ENCODE data around the gene JMJD1C. TPM values are rescaled to one million over a fixed set of nuclear protein-coding genes. Genes with fewer than 3 reads are reported as not detected.

The JMJD1C gene
- total RNA-seq, 1 donor from 2014 or later, result 79.0 TPM

DNA sequence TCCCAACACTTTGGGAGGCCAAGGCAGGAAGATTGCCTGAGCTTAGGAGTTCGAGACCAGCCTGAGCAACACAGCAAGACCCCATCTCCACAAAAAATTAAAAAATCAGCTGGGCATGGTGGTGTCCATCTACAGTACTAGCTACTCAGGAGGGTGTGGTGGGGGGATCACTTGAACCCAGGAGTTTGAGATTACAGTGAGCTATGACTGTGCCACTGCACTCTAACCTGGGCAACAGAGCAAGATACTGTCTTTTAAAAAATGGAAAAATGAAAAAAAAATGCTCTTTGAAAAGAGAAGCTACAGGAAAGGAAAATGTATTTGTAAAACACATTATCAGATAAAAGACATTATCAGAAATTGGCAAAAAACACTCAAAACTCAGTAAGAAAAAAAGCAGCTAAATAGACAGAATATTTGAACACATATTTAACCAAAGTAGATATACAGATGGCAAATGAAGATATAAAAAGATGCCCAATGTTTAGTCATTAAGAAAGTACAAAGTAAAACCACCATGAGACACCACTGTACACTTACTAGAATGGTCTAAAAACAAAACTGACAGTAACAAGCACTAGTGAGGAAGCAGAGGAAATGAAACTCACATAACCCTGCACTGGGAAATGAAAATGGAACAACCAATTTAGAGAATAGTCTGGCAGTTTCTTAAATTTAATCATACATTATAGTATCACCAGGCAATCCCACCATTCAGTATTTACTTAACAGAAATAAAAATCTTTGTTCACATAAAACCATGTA, 292.1 kb downstream of the JMJD1C start:
- no peak for DNase-seq (ENCODE audit: low spot score)

DNA sequence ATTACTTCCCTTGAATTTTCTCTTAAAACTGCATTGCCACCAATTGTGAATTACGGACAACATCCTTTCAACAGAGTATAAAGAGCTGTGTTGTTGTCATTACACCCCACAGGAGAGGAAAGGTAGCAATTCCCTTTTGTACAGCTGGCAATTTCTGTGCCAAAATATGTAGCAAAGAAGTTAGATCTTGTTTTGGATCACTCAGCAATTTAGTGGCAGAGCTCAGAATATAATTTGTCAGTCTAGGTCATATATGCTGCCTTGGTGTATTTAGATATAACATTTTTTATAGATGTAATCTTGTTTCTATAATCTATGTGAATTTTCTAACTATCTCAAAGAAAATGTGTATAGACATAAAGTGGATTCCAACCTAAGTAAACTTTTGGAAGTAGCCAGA, 293.9 kb downstream of the JMJD1C start:
- DNase-seq (ENCODE audit: low spot score), result no peak

DNA sequence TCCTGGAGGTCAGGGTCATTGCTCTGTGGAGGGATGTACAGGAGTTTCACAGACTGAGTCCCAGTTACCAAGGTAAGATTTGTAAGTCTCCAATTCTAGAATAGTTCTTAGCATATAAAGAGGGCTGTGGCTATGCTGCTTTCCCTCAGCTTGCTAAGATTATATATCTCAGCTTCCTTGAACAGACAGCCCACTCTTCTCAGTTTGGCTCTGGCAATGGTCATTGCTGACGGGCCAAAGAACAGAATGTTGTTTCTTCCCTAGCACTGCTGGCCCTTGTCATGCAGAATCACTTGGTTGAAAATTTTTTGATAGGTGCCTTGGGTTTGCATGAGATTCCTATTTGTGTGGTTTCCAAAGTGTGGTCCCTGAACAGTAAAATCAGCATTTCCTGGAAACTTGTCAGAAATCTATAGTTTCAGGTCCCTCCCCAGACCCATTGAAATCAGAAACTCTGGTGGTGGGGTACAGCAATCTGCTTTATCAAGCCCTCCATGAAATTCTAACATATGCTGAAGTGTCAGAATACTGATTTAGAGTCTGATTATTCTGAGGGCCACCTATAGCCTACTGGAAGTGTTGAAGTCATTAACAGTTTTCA, 294.4 kb downstream of the JMJD1C start:
- no peak for DNase-seq (ENCODE audit: low spot score)

DNA sequence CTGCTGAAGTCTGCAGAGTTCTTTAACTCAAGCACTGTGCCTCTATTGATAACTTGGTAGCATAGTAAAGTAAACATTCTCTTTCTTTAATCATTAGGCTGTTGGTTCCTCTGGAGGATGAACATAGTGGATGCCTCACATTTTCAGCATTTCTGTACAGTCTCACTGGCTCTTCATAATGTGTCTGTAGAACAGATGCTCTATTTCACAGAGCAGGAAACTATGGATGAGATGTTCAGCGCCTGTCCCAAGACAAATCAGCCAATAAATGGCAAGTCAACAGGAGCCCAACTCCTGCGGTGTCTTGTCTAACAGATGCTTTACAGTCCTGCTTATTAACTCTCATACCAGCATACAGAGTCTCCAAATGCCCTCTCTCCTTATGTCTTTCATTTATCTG, 296.2 kb downstream of the JMJD1C start:
- DNase-seq (ENCODE audit: low spot score), result no peak

DNA sequence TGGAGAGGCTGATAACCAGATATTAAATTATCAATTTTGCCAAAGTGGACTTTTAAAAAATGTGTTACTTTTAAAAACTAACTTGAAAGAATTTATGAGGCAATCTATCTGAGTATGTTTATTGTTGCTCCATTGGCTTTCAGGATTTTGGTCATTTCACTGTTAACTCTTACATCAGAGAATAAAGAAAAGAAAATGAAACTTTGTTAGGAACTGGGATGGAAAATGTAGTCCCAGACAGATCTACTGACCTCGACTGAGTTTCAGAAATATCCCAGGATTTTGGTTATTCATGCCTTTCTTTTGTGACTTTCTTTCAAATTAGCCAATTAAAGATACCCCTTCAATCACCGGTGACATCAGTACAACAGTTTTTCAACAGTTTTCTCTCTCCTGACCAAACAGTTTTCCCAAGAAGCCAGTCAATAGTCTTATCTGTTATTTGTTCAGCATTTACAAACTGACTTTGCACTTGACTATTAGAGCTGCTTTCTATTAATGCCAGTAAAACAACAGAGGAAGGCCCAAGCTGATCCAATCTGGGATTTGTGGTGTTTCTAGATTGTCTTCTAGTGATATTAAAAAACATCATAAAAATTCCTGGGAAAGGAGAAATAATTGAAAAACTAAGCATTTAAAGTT, 296.8 kb downstream of the JMJD1C start:
- DNase-seq (ENCODE audit: low spot score), result no peak

DNA sequence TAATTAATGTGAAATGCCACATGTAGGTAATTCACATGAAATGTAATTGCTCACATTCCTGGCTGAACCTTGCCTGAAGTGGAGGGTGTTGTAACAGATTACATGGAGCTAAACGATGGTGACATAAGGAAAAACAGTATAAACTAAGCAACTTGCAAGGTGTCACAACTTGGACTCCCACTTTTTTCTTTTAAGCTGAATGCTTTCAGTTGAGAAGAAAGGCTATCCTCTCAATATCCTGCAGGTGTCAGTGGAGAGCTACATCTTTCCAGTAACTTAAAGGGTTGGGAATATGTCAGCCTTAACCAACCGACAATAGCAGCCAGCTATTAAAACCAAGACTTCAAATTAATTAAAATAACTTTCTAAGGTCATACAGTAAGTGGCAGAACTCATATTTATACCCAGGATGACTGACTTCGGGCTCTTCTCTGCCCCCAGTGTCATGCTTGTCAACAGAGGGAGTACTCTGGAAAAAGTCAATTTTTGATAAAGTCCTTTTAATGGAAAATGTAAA, 299.0 kb downstream of the JMJD1C start:
- peak; percentile 24 for DNase-seq (ENCODE audit: low spot score)

DNA sequence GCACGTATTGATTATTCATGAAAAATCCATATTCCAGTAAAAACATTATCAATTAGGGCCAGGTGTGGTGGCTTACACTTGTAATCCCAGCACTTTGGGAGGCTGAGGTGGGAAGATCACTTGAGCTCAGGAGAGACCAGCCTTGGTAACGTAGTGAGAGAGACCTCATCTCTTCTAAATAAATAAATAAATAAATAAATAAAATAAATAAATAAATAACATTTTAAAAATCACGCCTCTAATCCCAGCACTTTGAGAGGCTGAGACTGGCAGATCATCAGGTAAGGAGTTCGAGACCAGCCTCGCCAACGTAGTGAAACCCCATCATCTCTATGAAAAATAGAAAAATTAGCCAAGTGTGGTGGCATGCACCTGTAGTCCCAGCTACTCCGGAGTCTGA, 300.5 kb downstream of the JMJD1C start:
- DNase-seq (ENCODE audit: low spot score), result no peak

DNA sequence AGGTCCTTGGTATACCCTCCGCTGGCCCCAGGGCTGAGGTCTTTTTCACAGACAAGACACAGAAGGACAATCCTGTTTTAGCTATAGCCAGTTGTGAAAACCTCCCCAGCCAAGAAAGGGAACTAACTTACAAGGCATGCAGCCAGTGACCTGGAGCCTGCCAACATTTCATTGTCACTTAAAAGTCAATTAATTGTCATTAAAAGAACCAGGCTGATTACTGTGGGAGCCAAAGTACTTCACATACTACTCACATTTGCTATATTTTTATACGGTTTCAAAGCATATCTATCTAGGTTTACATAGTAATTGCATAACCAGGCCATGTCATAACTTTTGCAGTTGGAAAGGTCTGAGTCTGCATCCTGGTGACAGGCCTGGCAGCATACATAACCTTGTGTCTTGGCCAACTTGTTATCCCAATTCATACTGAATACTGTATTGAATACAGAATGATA, 301.6 kb downstream of the JMJD1C start:
- no peak for DNase-seq (ENCODE audit: low spot score)

DNA sequence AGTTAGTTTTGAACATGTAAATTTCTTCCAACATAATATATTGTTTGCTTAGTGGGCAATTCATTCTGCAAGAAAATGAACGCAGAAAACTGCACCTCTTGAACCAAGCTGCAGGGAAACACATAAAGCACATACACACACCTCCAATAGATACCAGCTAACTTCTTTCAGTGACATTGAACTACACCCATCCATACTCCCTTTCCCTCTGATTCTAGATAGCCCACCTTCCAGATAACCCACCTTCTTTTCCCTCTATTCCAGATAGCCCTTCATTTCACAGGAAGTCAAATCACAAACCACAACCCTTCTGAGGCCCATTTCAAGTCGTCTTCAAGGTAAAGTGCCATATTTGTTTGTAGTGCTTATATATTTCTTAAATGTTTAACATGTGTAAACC, 304.2 kb downstream of the JMJD1C start:
- no peak for DNase-seq (ENCODE audit: low spot score)

DNA sequence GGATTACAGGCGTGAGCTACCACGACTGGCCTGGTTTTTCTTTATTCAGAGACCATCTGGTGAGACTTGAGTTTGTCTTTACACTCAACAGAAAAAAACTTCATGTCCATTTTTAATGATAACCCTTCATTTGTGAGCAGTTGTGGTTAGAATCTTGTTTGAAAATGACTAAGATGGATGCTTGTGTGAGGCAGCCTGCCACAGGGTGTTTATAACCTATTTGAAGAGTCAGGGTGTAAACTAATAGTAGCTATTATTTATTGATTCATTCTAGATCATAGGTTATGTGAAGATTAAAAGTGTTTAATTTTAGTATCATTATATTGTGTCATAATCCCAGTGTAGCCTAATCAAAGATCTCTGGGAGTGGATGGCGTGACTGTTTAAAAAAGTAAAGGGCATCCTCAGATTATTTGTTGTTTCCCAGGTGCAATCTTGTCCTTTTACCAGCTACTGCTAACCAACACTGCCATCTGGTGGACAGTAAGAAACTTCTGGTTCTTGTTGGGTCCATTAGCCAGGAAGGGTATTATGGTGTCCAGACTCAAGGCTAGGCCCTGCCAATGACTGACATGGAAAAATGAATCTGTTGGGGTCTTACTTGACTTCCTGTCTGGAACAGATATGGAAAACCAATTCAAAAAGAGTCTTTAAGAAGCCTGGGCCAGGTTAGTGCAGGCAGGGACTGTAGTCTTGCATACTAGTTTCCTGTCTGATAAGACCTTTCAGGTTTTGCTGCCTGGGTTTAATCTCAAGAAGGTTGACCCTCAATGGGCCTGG, 307.7 kb downstream of the JMJD1C start:
- DNase-seq (ENCODE audit: low spot score), result no peak

DNA sequence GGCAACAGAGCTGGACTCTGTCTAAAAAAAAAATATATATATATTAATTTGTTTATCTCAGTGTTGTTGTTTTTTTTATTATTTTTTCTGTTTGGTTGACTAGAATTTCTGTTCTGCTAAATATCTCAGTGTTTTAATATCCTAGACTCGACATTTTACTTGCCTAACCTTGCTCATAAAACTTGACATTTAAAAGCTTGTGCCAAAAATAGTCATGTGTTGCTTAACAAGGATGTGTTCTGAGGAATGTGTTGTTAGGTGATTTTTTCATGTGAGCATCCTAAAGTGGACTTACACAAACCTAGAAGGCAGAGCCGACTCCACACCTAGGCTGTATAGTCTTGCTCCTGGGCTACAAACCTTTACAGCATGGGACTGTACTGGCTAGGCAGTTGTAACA, 309.5 kb downstream of the JMJD1C start:
- DNase-seq (ENCODE audit: low spot score), result no peak

DNA sequence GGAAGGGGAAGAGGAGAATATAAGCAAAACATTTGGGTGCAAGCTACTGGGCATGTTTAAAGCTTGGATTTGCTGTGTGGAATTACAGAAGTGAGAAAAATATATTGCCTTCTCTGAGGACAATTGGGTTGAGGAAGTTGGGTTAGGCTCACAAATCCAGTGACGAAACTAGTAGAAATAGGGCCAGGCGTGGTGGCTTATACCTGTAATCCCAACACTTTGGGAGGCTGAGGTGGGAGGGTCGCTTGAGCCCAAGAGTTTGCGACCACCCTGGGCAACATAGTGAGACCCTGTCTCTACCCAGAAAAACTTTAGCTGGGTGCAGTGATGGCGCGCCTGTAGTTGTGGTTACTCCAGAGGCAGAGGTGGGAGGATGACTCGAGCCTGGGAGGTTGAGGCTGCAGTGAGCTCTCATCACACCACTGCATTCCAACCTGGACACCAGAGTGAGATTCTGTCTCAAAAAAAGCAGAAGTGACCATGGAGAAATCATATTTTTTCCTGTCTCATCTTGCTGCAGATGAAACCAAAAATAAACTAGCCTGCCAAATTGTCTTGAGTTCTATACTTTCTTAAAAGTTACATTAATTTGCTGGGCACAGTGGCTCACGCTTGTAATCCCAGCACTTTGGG, 310.3 kb downstream of the JMJD1C start:
- no peak for DNase-seq (ENCODE audit: low spot score)

DNA sequence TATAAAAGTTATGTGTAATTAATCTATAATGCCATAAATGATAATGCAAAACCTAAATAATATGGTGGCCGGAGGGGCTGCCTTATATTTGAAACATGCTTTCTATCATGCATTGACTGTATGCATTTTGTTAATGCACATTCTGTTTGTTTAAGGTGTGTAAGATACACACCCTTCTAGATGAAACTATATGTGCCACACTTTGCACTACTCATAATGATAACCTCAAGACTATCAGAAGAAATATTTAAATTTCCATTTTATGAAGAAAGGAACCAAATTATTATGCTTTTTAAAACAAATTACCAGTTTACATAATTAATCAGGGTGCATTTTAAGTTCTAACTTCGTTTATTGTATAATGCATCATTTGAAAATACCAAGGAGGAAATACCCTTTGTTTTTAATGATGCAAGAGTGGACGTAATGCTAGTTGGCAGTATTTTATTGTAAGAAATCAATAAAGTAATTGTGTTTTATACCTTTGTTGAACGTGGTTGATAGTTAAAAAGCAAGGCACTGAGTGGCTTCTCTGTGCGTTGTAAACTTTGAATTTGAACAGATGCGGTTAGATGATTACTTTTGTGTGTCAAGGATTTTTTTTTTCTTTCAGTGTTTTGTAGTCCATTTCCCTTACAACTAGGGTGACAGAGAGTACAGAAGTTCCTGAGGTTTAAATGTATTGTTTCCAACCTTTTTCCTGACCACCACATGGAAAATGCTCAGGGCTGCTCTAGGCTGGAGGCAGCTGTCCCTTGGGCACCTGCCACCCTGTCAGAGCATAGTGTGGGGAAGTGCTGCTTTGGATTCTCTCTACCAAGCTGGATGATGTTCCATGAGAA, 311.0 kb downstream of the JMJD1C start:
- no peak for DNase-seq (ENCODE audit: low spot score)

DNA sequence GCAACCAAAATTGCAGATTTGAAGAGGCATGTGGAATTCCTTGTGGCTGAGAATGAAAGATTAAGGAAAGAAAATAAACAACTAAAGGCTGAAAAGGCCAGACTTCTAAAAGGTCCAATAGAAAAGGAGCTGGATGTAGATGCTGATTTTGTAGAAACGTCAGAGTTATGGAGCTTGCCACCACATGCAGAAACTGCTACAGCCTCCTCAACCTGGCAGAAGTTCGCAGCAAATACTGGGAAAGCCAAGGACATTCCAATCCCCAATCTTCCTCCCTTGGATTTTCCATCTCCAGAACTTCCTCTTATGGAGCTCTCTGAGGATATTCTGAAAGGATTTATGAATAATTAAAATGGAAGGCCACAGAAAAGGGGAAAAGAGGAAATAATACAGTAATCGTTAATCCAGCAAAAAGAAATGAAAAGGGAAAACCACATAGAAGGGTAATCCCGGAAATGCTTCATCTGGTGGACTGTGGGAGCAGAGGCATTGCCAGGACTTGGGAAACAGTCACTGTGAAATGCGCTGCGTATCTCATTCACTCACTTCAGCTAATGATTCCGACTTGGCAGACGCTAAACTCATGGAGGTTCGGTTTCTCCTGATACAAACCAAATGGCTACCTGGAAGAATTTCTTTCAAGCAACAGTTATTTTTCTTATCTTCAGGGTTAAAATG, 311.8 kb downstream of the JMJD1C start:
- peak; percentile 32 for DNase-seq (ENCODE audit: low spot score)

DNA sequence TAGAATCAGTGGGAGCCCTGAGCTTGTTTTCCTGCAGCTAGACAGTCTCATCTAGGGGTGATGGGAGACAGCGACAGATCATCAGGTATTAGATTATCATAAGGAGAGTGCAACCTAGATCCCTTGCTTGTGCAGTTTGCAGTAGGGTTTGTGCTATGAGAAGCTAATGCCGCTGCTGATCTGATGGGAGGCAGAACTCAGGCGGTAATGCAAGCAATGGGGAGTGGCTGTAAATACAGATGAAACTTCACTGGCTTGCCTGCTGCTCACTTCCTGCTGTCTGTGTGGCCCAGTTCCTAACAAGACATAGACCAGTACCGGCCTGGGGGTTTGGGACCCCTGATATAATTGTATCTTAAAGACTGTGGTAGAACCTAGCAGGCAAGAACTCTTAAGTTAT, 315.0 kb downstream of the JMJD1C start:
- DNase-seq (ENCODE audit: low spot score), result no peak

DNA sequence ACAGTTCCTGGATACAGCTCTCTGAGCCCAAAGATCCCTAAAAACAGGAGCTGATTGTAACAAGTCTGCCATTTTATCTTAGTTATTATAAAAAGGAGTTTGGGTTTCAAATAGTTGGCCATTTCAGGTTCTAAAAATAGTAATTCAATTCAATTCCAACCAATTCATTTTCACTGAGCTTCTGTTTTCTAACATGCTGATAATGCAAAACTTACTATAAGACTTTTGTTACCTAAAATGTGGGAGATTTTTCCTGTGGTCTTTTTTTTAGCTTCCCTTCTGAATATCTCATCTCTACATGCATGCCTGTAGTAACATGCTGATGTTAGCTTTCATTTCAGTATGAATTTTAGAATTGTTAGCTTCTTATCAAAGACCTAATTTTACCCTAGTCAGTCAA, 319.3 kb downstream of the JMJD1C start:
- DNase-seq (ENCODE audit: low spot score), result no peak

DNA sequence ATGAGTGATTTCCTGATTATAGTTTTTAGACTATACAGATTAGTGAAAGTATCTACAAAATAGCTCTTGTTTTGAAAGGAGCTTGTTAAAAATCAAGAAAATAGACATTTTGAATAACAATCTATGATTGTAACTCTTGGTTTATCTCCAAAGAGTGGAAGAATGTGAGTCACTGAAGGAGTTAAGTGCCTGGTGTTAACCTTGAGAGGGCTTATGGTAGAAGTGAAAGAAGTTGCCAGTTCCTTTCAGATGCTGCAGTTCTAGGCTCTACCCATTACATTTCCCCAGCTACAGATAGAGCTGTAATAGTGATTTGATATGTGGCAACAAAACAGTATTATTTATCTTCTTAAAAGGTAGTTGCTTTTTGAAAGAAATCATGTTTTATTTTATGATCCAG, 320.0 kb downstream of the JMJD1C start:
- no peak for DNase-seq (ENCODE audit: low spot score)

DNA sequence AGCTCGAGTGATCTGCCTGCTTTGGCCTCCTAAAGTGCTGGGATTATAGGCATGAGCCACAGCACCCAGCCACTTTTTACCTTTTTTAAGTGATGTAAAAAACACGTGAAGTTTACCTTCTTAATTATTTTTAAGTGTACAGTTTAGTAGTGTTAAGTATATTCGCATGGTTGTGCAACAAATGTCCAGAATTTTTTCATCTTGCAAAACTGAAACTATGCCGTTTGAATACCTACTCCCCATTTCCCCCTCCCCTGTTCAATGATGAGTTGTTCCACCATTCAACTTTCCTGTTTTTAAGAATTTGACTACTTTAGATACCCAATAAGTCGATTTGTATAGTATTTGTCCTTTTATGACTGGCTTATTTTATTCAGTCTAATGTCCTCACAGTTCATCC, 321.8 kb downstream of the JMJD1C start:
- DNase-seq (ENCODE audit: low spot score), result no peak

DNA sequence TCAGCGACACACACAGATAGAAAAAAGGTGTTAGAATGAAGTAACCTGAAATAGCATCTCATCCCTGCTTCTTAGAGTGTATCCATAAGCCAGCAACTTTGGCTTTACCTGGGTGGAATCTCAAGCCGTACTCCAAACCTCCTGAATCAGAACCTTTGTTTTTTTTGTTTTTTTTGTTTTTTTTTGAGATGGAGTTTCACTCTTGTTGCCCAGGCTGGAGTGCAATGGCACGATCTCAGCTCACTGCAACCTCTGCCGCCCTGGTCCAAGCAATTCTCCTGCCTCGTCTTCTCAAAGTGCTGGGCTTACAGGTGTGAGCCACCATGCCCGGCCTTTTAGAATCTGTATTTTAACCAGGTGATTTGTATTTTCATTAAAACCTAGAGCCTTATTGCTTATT, 323.6 kb downstream of the JMJD1C start:
- DNase-seq (ENCODE audit: low spot score), result no peak

DNA sequence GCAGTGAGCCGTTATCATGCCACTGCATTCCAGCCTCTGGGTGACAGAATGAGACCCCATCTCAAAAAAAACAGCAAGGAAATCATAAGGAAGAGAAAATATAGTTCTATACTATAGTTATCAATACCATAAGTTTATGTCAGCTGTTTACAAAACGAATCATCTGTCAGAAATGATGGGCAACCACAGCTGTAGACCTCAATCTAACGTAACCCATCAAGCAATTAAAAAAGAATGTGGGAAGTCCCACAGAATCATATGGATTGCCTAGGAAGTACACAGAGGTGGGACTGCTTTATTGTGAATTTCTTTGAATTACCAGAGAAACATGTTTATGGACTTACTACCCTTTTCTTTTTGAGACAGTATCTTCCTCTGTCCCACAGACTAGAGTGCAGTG, 325.7 kb downstream of the JMJD1C start:
- DNase-seq (ENCODE audit: low spot score), result no peak

Measured in mucosa of gallbladder (tissue), 1 donor.